ENCODE data around the gene CNTNAP1. TPM values are rescaled to one million over a fixed set of nuclear protein-coding genes. Genes with fewer than 3 reads are reported as not detected.

Gene CNTNAP1
- total and polyA plus RNA-seq, 9 of the 15 experiments (the other 6 are each of a cell fraction or from before 2014, with no cell fraction given) = 0.10 to 1.8 (median 0.62) TPM

DNA sequence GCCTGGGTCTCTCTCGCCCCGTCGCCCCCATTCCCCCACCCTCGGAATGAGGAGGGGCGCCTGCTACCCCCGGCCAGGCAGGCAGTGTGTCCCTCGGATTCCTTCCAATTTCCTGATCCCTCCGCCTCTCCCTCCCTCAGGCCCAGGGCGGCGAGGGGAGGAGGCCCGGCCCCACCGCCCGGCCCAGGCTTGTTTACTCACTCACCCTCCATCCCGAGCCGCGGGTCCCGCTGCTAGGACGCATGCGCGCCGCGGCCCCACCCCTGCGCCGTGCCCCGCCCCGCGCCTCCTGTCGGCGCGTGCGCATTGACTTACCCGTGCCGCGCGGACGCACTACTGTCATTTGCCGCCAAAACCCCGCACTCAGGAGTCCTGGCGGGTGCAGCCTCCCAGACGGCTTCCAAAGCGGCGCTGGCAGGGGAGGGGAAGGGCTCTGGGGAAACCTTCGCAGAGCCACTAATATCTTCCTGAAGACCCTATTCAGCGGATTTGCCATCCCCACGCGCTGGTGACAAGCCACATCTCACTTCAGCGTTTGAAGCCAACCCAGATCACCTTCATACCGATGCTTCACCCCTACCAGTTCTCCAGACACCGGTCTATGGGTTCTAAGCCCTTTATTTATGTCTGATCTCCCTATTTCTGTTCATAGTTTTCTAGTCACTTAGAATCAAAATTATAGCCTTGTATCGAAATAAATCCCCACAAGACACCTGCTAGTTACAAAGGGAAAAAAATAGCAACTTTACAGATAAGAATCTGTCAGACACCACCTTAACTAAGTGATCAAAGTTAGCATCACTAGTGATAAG, 62.7 kb downstream of the CNTNAP1 start, which contains the start of gene EZH1 (continued):
- TF ChIP-seq DDX20 (tag; IDR thresholded peaks at IDR 0.05; ENCODE audit: low read depth) (no peak), NCOA1 (IDR thresholded peaks at IDR 0.05; ENCODE audit: low read depth) (no peak), BACH1 (tag; IDR thresholded peaks at IDR 0.05) (no peak), CHD4 (IDR thresholded peaks at IDR 0.05; ENCODE audit: insufficient read depth, insufficient replicate concordance, low read depth, low read length, poor library complexity, severe bottlenecking) (no peak), HCFC1 (IDR thresholded peaks at IDR 0.05; ENCODE audit: low read depth, low read length) (no peak), GATA2 (CRISPR knock-in tag; IDR thresholded peaks at IDR 0.05) (no peak), SETDB1 (IDR thresholded peaks at IDR 0.05; ENCODE audit: low read length) (no peak), MCM5 (IDR thresholded peaks at IDR 0.05; ENCODE audit: low read depth) (no peak), NFIX (CRISPR knock-in tag; IDR thresholded peaks at IDR 0.05; ENCODE audit: low read depth) (no peak), TFAM (CRISPR knock-in tag; conservative IDR thresholded peaks at IDR 0.05) (no peak), SMC3 (conservative IDR thresholded peaks at IDR 0.05; ENCODE audit: insufficient read depth, low read depth, low read length) (no peak), ZNF282 (CRISPR knock-in tag; IDR thresholded peaks at IDR 0.05) (no peak), GATAD2B (IDR thresholded peaks at IDR 0.05; ENCODE audit: borderline replicate concordance) (no peak), BCL6 (CRISPR knock-in tag; IDR thresholded peaks at IDR 0.05) (no peak), ZNF324 (CRISPR knock-in tag; IDR thresholded peaks at IDR 0.05) (no peak), BRCA1 (IDR thresholded peaks at IDR 0.05) (no peak), BRCA1 (CRISPR knock-in tag; IDR thresholded peaks at IDR 0.05) (no peak), MTA2 (IDR thresholded peaks at IDR 0.05; ENCODE audit: low read depth) (no peak), CCAR2 (IDR thresholded peaks at IDR 0.05; ENCODE audit: low read depth, low read length) (no peak), TEAD1 (CRISPR knock-in tag; IDR thresholded peaks at IDR 0.05) (peak in 1 of 2 experiments; percentile 80; a peak in 2 of 4 replicates), NONO (IDR thresholded peaks at IDR 0.05; ENCODE audit: low read depth in 2 of 2, low read length in 1 of 2) (no peak), MECOM (CRISPR knock-in tag; IDR thresholded peaks at IDR 0.05) (no peak), ZNF217 (CRISPR knock-in tag; IDR thresholded peaks at IDR 0.05) (no peak), TRIM28 (IDR thresholded peaks at IDR 0.05) (no peak), ZNF165 (CRISPR knock-in tag; IDR thresholded peaks at IDR 0.05; ENCODE audit: borderline replicate concordance) (no peak), POU5F1 (IDR thresholded peaks at IDR 0.05; ENCODE audit: borderline replicate concordance, low read depth, low read length, partially characterized antibody) (peak; percentile 30), E2F3 (CRISPR knock-in tag; IDR thresholded peaks at IDR 0.05) (peak; percentile 93), ZNF41 (CRISPR knock-in tag; conservative IDR thresholded peaks at IDR 0.05) (no peak)
- TF ChIP-seq, protein P1, sequence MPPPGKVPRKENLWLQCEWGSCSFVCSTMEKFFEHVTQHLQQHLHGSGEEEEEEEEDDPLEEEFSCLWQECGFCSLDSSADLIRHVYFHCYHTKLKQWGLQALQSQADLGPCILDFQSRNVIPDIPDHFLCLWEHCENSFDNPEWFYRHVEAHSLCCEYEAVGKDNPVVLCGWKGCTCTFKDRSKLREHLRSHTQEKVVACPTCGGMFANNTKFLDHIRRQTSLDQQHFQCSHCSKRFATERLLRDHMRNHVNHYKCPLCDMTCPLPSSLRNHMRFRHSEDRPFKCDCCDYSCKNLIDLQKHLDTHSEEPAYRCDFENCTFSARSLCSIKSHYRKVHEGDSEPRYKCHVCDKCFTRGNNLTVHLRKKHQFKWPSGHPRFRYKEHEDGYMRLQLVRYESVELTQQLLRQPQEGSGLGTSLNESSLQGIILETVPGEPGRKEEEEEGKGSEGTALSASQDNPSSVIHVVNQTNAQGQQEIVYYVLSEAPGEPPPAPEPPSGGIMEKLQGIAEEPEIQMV (tag; conservative IDR thresholded peaks at IDR 0.05; ENCODE audit: low read depth) = peak; percentile 49; the same call in 1 of the 2 replicates
- TF ChIP-seq, protein P2, sequence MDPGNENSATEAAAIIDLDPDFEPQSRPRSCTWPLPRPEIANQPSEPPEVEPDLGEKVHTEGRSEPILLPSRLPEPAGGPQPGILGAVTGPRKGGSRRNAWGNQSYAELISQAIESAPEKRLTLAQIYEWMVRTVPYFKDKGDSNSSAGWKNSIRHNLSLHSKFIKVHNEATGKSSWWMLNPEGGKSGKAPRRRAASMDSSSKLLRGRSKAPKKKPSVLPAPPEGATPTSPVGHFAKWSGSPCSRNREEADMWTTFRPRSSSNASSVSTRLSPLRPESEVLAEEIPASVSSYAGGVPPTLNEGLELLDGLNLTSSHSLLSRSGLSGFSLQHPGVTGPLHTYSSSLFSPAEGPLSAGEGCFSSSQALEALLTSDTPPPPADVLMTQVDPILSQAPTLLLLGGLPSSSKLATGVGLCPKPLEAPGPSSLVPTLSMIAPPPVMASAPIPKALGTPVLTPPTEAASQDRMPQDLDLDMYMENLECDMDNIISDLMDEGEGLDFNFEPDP (CRISPR knock-in tag; IDR thresholded peaks at IDR 0.05) = no peak

Data from K562 (cell line).